Thyroid gland (tissue), 4 donors: ENCODE results near the gene SPRED2. TPM values are rescaled to one million over a fixed set of nuclear protein-coding genes. Genes with fewer than 3 reads are reported as not detected.

Experiments used
- DNase-seq, 2 donors: peaks; one replicate each; pipeline ENCODE4 v3.0.0-alpha.2; 2019
- H3K27ac ChIP-seq, 3 donors: fragments of 200-600 bp; sonication (generic); 1 replicate in 2 of 3; 2 replicates in 1 of 3; pipeline ENCODE4 v1.5.1; 2016 to 2019; ENCODE audit warnings: mild to moderate bottlenecking in 1 of 3, moderate library complexity in 1 of 3
- H3K27me3 ChIP-seq: fragments of 200-600 bp; sonication (generic); one replicate; pipeline ENCODE4 v1.5.1; 2019
- H3K36me3 ChIP-seq, 2 donors: fragments of 200-600 bp; sonication (generic); one replicate each; pipeline ENCODE4 v1.5.1; 2016 to 2019
- H3K4me1 ChIP-seq, 2 donors: fragments of 200-600 bp; sonication (generic); one replicate each; pipeline ENCODE4 v1.5.1; 2017 to 2019
- H3K4me3 ChIP-seq, 3 donors: fragments of 200-600 bp; sonication (generic); replicated peaks in 1 of 3; 1 replicate in 2 of 3; 2 replicates in 1 of 3; pipeline ENCODE4 v1.5.1; 2016; ENCODE audit warnings: mild to moderate bottlenecking in 1 of 3
- H3K9me3 ChIP-seq: fragments of 200-600 bp; sonication (generic); one replicate; pipeline ENCODE4 v1.5.1; 2017
- POLR2A ChIP-seq, 2 donors: fragments of 450-650 bp; IDR thresholded peaks; one replicate each; pipeline ENCODE4 v1.6.1; 2017; ENCODE audit warnings: antibody characterized with exemption in 2 of 2, mild to moderate bottlenecking in 2 of 2, moderate library complexity in 1 of 2
- WGBS, 2 donors: methylation state at CpG; one replicate each; pipeline ENCODE4 v1.1.5; 2017; 5-methylcytosine and 5-hydroxymethylcytosine counted together
- intact Hi-C: fragments of 100-400 bp; cut with DNase I; formaldehyde crosslinking; loops from one replicate; pipeline ENCODE4 v1.15.1; 2023
- total RNA-seq, 4 donors: library from RNA; depleted of rRNA; stranded (reverse); fragments of >200 nt; gene quantifications; one replicate each; pipeline ENCODE4 v1.2.3, GENCODE V29; 2016
- TF ChIP-seq, protein P1 (sequence below), 6 experiments: fragments of 200-600 bp in 3 of 6; fragments of 450-650 bp in 3 of 6; sonication (generic) in 3 of 6; IDR thresholded peaks; one replicate each; pipeline ENCODE4 v1.5.1; 2016 to 2019; ENCODE audit warnings: antibody characterized with exemption in 6 of 6, mild to moderate bottlenecking in 2 of 6, inconsistent platforms in 1 of 6, moderate library complexity in 1 of 6

Gene SPRED2
- total RNA-seq, 4 donors from 2014 or later = 18.8 to 44.0 (median 25.4) TPM

DNA sequence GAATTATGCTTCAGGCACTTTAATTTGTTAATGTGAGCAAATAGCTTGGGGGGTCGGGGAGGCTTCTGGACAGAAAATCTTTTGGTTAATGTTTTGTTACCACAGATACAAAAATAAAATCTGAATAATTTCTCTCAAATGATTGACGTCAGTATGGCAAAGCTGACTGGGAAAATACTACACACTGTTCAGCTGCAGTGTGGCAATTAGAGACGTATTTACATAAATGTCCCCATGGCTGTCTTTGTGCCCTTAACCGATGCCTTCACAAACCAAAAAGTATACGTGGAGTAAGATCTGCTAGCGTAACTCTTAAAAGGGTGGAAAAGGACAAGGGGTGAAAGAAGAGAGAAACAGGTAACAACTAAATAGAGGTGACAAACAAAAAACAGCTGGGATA lies 121.3 kb downstream of the SPRED2 start:
- 84 to 87% methylated on average over 6 of the region's 6 CpGs for WGBS, 2 donors
- no peaks in the 10 kb centered on the region for H3K27me3 ChIP-seq
- peak overlapping the region in 1 of 3 donors; percentile 43 for H3K27ac ChIP-seq
- H3K36me3 ChIP-seq = peaks cover 23 to 35% of the 10 kb centered on the region in 2 donors
- DNase-seq = no peak
- no peaks in the 10 kb centered on the region for H3K9me3 ChIP-seq
- TF ChIP-seq POLR2A (IDR thresholded peaks at IDR 0.05) = no peak
- TF ChIP-seq, protein P1, sequence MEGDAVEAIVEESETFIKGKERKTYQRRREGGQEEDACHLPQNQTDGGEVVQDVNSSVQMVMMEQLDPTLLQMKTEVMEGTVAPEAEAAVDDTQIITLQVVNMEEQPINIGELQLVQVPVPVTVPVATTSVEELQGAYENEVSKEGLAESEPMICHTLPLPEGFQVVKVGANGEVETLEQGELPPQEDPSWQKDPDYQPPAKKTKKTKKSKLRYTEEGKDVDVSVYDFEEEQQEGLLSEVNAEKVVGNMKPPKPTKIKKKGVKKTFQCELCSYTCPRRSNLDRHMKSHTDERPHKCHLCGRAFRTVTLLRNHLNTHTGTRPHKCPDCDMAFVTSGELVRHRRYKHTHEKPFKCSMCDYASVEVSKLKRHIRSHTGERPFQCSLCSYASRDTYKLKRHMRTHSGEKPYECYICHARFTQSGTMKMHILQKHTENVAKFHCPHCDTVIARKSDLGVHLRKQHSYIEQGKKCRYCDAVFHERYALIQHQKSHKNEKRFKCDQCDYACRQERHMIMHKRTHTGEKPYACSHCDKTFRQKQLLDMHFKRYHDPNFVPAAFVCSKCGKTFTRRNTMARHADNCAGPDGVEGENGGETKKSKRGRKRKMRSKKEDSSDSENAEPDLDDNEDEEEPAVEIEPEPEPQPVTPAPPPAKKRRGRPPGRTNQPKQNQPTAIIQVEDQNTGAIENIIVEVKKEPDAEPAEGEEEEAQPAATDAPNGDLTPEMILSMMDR (IDR thresholded peaks at IDR 0.05) = no peak
- H3K4me1 ChIP-seq = peaks cover 0 to 8% of the 10 kb centered on the region in 2 donors
- no peak overlapping the region for H3K4me3 ChIP-seq
- intact Hi-C loops = no loop called here

DNA sequence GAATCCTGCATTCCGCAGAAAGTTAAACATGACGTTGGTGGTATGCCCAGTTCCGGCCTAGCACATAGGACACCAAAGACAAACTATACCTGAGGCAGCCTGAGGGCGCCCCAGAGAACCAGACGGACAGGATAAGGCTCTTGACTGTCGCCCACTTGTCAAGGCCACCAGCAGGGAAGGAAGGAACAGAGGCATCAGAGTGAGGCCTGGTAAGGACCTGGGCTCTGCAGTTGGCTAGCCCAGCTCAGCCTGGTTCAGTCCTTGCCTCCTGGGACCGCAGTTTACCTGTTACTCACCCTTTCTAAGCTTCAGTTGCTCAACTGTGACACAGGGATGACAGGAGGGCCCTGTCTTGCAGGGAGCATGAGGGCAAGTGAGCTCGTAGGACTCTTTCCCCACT lies 122.7 kb downstream of the SPRED2 start:
- peaks cover 16 to 22% of the 10 kb centered on the region in 2 donors for H3K36me3 ChIP-seq

DNA sequence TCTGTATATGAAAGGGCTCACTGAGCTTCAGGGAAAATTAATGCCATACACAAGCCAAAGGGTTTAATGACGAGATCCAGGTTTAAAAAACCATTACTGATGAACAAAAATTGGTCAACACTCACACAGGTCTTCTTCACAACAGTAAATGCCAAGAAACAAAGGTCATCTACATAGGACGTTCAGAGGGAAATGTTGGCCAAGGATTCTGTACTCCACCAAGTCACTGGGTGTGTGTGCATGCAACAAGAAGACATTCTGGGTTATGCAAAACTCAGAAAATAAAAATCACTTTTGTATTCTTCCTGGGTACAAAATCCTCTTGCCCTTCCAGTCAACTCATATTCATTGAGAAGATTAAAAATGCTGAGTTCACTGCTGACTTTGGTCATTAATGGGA lies 126.5 kb downstream of the SPRED2 start:
- Histone ChIP-seq H3K4me3 (no peak overlapping the region), H3K36me3 (no peaks in the 10 kb centered on the region), H3K9me3 (no peaks in the 10 kb centered on the region), H3K27me3 (no peaks in the 10 kb centered on the region), H3K4me1 (peaks cover 7 to 21% of the 10 kb centered on the region in 2 donors), H3K27ac (no peak overlapping the region)
- 90 to 94% methylated on average over 2 of the region's 2 CpGs for WGBS, 2 donors
- no peak for DNase-seq
- intact Hi-C loops = no loop called here
- TF ChIP-seq, protein P1 (IDR thresholded peaks at IDR 0.05) = no peak
- TF ChIP-seq POLR2A (IDR thresholded peaks at IDR 0.05) = no peak

More for the DNA sequence above, 122.7 kb downstream of the SPRED2 start:
- TF ChIP-seq POLR2A (IDR thresholded peaks at IDR 0.05) = no peak
- TF ChIP-seq, protein P1 (IDR thresholded peaks at IDR 0.05) = no peak
- intact Hi-C loops = no loop called here
- H3K9me3 ChIP-seq = no peaks in the 10 kb centered on the region
- 66 to 75% methylated on average over 8 of the region's 8 CpGs for WGBS, 2 donors
- peak; percentile 21 to 30 for DNase-seq
- peak overlapping the region in 2 of 3 donors; percentile 20 to 28 for H3K27ac ChIP-seq
- H3K4me1 ChIP-seq = peaks cover 0 to 8% of the 10 kb centered on the region in 2 donors
- no peaks in the 10 kb centered on the region for H3K27me3 ChIP-seq
- no peak overlapping the region for H3K4me3 ChIP-seq

DNA sequence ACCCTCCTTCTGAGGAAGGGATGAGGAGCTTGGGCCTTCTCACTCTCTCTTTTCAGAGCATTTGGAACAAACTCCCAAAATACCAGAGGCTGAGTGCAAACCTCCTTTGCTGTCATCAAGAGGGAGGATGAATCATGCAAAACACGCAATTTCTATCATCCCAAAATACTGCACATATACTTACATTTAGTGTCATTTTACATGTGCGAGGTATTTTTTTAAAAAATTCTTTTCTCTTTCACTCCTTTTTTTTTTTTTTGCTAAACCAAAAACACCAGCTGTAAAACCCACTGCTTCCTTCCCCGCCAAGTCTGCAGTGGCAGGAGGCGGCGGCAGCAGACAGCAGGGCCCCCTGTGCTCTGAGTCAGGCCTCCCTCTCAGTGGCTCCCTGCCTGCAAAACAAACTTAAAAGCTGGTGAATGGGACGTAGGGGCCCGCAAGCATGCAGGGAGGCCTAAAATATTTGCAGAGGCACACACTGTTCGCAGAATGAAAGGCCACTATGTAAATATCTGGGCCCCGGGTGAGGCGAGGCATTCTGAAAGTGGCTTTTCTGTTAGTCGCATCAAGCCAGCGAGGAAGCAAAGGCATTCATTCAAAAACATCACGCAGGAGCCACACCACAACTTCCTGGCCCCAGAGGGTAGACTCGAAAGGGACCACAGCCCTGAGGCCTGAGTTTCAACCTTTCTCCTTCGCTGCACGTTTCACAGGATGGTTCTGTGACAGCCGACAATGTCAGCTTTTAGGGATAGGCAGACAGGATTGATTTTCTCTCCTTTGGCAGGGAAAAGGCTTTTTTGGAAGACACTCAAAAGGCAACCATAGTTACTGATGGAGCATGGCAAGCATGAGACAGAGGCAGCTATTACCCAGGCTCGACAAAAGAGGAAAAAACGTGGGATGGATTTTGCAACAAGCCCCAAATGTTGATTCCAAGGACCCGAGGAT lies 131.4 kb downstream of the SPRED2 start:
- H3K36me3 ChIP-seq = no peaks in the 10 kb centered on the region
- 32 to 39% methylated on average over 20 of the region's 20 CpGs for WGBS, 2 donors
- peaks cover 13 to 24% of the 10 kb centered on the region in 2 donors for H3K4me1 ChIP-seq
- H3K9me3 ChIP-seq = no peaks in the 10 kb centered on the region
- H3K27me3 ChIP-seq = no peaks in the 10 kb centered on the region
- peak overlapping the region in 2 of 3 donors; percentile 45 to 46 for H3K27ac ChIP-seq
- intact Hi-C loops = no loop called here
- peak; percentile 22 to 50 for DNase-seq
- TF ChIP-seq POLR2A (IDR thresholded peaks at IDR 0.05) = no peak
- TF ChIP-seq, protein P1 (IDR thresholded peaks at IDR 0.05) = no peak
- no peak overlapping the region for H3K4me3 ChIP-seq
